Measurements from ENCODE around the gene MEMO1. TPM values are rescaled to one million over a fixed set of nuclear protein-coding genes. Genes with fewer than 3 reads are reported as not detected.
"Not testable (repeated sequence)": the region's sequence is repeated elsewhere in the genome, so short reads cannot be mapped to it uniquely, and the experiment has no call there.

The MEMO1 gene
- total and polyA plus RNA-seq, 2 of the 4 experiments (the other 2 are of a cell fraction), result 23.7 to 49.7 TPM

DNA sequence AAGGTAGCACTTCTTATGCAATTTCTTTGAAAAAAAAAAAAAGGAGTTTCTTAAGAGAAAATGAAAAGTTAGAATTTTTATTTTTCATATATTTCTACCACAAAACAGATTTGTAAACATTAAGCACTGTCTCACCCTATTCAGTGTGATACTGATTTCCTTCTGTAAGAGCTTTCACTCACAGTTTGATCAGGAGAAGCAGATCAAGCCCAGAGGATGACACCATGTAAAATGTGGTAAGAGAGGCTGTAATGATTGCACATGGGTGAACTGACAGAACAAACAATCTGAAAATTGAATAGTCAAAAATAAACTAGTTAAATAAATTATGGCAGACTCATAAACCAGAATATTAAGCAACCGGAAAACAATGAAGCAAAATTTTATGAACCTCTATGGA lies 54.5 kb downstream of the MEMO1 start:
- no peak overlapping the region for H3K27ac ChIP-seq (ENCODE audit: insufficient read depth, low read length)
- H3K27me3 ChIP-seq (ENCODE audit: control insufficient read depth, insufficient read depth, low read length), result no peaks in the 10 kb centered on the region
- no peak overlapping the region for H3K9ac ChIP-seq (ENCODE audit: low read depth, low read length)
- H3K9me1 ChIP-seq (ENCODE audit: insufficient read depth, low read length), result peaks cover 5% of the 10 kb centered on the region; the same call in 1 of the 2 replicates
- no peak overlapping the region for H3K4me2 ChIP-seq (ENCODE audit: low read depth, low read length)
- ChIA-PET CTCF (no interaction called here), POLR2A (ENCODE audit: unreplicated experiment) (no interaction called here)
- no peak overlapping the region for H4K8ac ChIP-seq (ENCODE audit: low read depth in 2 of 2, low read length in 2 of 2)
- no peak overlapping the region for H2BK20ac ChIP-seq (ENCODE audit: low read depth, low read length)
- peaks cover 14 to 50% of the 10 kb centered on the region in 2 experiments for H3K79me1 ChIP-seq (ENCODE audit: low read depth in 1 of 2, low read length in 2 of 2)
- no peak overlapping the region for H2AK5ac ChIP-seq (ENCODE audit: low read depth, low read length)
- no peaks in the 10 kb centered on the region for H3K36me3 ChIP-seq (ENCODE audit: control insufficient read depth, insufficient read depth, low read length)
- no peaks in the 10 kb centered on the region for H3K9me3 ChIP-seq (ENCODE audit: control insufficient read depth, insufficient read depth, low read length)
- no peak overlapping the region for H4K91ac ChIP-seq (ENCODE audit: insufficient read depth, low read depth, low read length)
- intact Hi-C loops (cut with micrococcal nuclease), result no loop called here
- DNase-seq (no peak), ATAC-seq (ENCODE audit: low read depth) (no peak)
- H2BK5ac ChIP-seq (ENCODE audit: low read depth, low read length, poor library complexity, severe bottlenecking), result no peak overlapping the region
- H3K23ac ChIP-seq (ENCODE audit: low read depth, low read length), result no peak overlapping the region
- in situ Hi-C loops (cut with MboI; ENCODE audit: low sequenced_read_pairs), result no loop called here
- H3K4me3 ChIP-seq (ENCODE audit: insufficient read depth, low read depth, low read length), result no peak overlapping the region
- no peak overlapping the region for H2AFZ ChIP-seq (replicated peaks; ENCODE audit: low read length, poor library complexity)
- no peak overlapping the region for H2AK9ac ChIP-seq (replicated peaks; ENCODE audit: low read depth, low read length, poor library complexity)
- H4K5ac ChIP-seq (ENCODE audit: low read depth, low read length), result no peak overlapping the region
- H3K56ac ChIP-seq (ENCODE audit: extremely low read depth, insufficient read depth, low read length), result no peak overlapping the region
- peaks cover 22% of the 10 kb centered on the region for H4K20me1 ChIP-seq (ENCODE audit: insufficient read depth, low read length)
- H3K4ac ChIP-seq (ENCODE audit: low read depth, low read length), result no peak overlapping the region
- no peak overlapping the region for H2BK120ac ChIP-seq (ENCODE audit: low read depth, low read length)
- WGBS, 2 experiments (ENCODE audit: extremely low coverage in 2 of 2, insufficient read length in 1 of 2), result no CpG with 5 or more reads among the region's 1 CpG
- H3K18ac ChIP-seq (ENCODE audit: low read depth, low read length), result no peak overlapping the region; the same call in 1 of the 2 replicates
- TF ChIP-seq RFX5 (IDR thresholded peaks at IDR 0.05; ENCODE audit: low read depth, low read length), result no peak
- TF ChIP-seq, protein P1, sequence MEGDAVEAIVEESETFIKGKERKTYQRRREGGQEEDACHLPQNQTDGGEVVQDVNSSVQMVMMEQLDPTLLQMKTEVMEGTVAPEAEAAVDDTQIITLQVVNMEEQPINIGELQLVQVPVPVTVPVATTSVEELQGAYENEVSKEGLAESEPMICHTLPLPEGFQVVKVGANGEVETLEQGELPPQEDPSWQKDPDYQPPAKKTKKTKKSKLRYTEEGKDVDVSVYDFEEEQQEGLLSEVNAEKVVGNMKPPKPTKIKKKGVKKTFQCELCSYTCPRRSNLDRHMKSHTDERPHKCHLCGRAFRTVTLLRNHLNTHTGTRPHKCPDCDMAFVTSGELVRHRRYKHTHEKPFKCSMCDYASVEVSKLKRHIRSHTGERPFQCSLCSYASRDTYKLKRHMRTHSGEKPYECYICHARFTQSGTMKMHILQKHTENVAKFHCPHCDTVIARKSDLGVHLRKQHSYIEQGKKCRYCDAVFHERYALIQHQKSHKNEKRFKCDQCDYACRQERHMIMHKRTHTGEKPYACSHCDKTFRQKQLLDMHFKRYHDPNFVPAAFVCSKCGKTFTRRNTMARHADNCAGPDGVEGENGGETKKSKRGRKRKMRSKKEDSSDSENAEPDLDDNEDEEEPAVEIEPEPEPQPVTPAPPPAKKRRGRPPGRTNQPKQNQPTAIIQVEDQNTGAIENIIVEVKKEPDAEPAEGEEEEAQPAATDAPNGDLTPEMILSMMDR (conservative IDR thresholded peaks at IDR 0.05; ENCODE audit: low read depth, low read length), result no peak
- TF ChIP-seq MXI1 (IDR thresholded peaks at IDR 0.05; ENCODE audit: borderline replicate concordance, low read depth, low read length), result no peak
- TF ChIP-seq, protein P2, sequence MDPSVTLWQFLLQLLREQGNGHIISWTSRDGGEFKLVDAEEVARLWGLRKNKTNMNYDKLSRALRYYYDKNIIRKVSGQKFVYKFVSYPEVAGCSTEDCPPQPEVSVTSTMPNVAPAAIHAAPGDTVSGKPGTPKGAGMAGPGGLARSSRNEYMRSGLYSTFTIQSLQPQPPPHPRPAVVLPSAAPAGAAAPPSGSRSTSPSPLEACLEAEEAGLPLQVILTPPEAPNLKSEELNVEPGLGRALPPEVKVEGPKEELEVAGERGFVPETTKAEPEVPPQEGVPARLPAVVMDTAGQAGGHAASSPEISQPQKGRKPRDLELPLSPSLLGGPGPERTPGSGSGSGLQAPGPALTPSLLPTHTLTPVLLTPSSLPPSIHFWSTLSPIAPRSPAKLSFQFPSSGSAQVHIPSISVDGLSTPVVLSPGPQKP (IDR thresholded peaks at IDR 0.05; ENCODE audit: borderline replicate concordance, low read depth, low read length), result no peak
- TF ChIP-seq SMC3 (IDR thresholded peaks at IDR 0.05; ENCODE audit: low read depth, low read length), result no peak
- no peak for TF ChIP-seq FOS (IDR thresholded peaks at IDR 0.05; ENCODE audit: low read depth, low read length)
- BruUV-seq (replicated peaks), result no TSS peak
- dilution Hi-C loops (cut with HindIII; ENCODE audit: low sequenced_read_pairs, unreplicated experiment), result no loop called here
- H3K14ac ChIP-seq (replicated peaks; ENCODE audit: low read depth, low read length), result no peak overlapping the region
- H3K4me1 ChIP-seq (ENCODE audit: control insufficient read depth, insufficient read depth, low read length), result peaks cover 2% of the 10 kb centered on the region
- no peak overlapping the region for H2BK15ac ChIP-seq (ENCODE audit: low read depth, low read length)

DNA sequence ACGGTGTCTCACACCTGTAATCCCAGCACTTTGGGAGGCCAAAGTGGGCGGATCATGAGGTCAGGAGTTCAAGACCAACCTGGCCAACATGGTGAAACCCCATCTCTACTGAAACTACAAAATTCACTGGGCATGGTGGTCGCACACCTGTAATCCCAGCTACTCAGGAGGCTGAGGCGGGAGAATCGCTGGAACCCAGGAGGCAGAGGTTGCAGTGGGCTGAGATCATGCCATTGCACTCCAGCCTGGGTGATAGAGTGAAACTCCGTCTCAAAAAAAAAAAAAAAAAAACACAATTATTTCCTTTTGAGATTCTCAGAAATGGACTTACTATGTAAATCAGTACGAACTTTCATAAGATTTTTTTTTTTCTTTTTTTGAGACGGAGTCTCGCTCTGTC lies 57.7 kb downstream of the MEMO1 start:
- H4K20me1 ChIP-seq (ENCODE audit: insufficient read depth, low read length), result peaks cover 18% of the 10 kb centered on the region
- H3K9ac ChIP-seq (ENCODE audit: low read depth, low read length); ATAC-seq (ENCODE audit: low read depth); H2BK15ac ChIP-seq (ENCODE audit: low read depth, low read length); H3K23ac ChIP-seq (ENCODE audit: low read depth, low read length); H2BK20ac ChIP-seq (ENCODE audit: low read depth, low read length); H2AK5ac ChIP-seq (ENCODE audit: low read depth, low read length); BruUV-seq (replicated peaks); H3K14ac ChIP-seq (replicated peaks; ENCODE audit: low read depth, low read length); H2AFZ ChIP-seq (replicated peaks; ENCODE audit: low read length, poor library complexity); H3K9me3 ChIP-seq (ENCODE audit: control insufficient read depth, insufficient read depth, low read length); in situ Hi-C loops (cut with MboI; ENCODE audit: low sequenced_read_pairs); CTCF ChIA-PET; H3K4ac ChIP-seq (ENCODE audit: low read depth, low read length); DNase-seq; H4K5ac ChIP-seq (ENCODE audit: low read depth, low read length); H3K36me3 ChIP-seq (ENCODE audit: control insufficient read depth, insufficient read depth, low read length); dilution Hi-C loops (cut with HindIII; ENCODE audit: low sequenced_read_pairs, unreplicated experiment); H4K8ac ChIP-seq (ENCODE audit: low read depth in 2 of 2, low read length in 2 of 2); H2BK120ac ChIP-seq (ENCODE audit: low read depth, low read length); H2AK9ac ChIP-seq (replicated peaks; ENCODE audit: low read depth, low read length, poor library complexity); H4K91ac ChIP-seq (ENCODE audit: insufficient read depth, low read depth, low read length); H3K18ac ChIP-seq (ENCODE audit: low read depth, low read length); H3K4me2 ChIP-seq (ENCODE audit: low read depth, low read length); H3K56ac ChIP-seq (ENCODE audit: extremely low read depth, insufficient read depth, low read length); H3K27ac ChIP-seq (ENCODE audit: insufficient read depth, low read length); H3K9me1 ChIP-seq (ENCODE audit: insufficient read depth, low read length); H3K4me3 ChIP-seq (ENCODE audit: insufficient read depth, low read depth, low read length); intact Hi-C loops (cut with micrococcal nuclease); H2BK5ac ChIP-seq (ENCODE audit: low read depth, low read length, poor library complexity, severe bottlenecking); H3K27me3 ChIP-seq (ENCODE audit: control insufficient read depth, insufficient read depth, low read length); H3K4me1 ChIP-seq (ENCODE audit: control insufficient read depth, insufficient read depth, low read length): not testable (repeated sequence)
- peaks cover 10 to 55% of the 10 kb centered on the region in 2 experiments for H3K79me1 ChIP-seq (ENCODE audit: low read depth in 1 of 2, low read length in 2 of 2)
- WGBS, 2 experiments (ENCODE audit: extremely low coverage in 2 of 2, insufficient read length in 1 of 2), result no CpG with 5 or more reads among the region's 9 CpGs
- POLR2A ChIA-PET (ENCODE audit: unreplicated experiment), result interaction anchor here (0.5 kb wide), 1 partner anchor 36 kb away, joined by 3 read pairs; no protein-coding TSS in a partner anchor

Measured in IMR-90 (cell line).